Ovary (tissue), 9 donors: Measurements from ENCODE around the gene ALX3. TPM values are rescaled to one million over a fixed set of nuclear protein-coding genes. Genes with fewer than 3 reads are reported as not detected.
"Not testable (repeated sequence)": the region's sequence is repeated elsewhere in the genome, so short reads cannot be mapped to it uniquely, and the experiment has no call there.

ENCODE experiments used
- DNase-seq, 5 donors: peaks; one replicate each; pipeline ENCODE4 v3.0.0-alpha.2; 2019 to 2020
- H3K27ac ChIP-seq, 2 donors: fragments of 200-600 bp; one replicate each; pipeline versions ENCODE4 v1.5.1 to v1.8.0; 2019 to 2022
- H3K27me3 ChIP-seq: fragments of 200-600 bp; one replicate; pipeline ENCODE4 v1.8.0; 2022
- H3K36me3 ChIP-seq: fragments of 200-600 bp; sonication (generic); one replicate; pipeline ENCODE4 v1.5.1; 2019
- H3K4me1 ChIP-seq: one replicate; pipeline ENCODE4 v1.8.1; 2013; ENCODE audit warnings: mild to moderate bottlenecking, moderate library complexity; ENCODE audit not compliant: insufficient read depth
- H3K4me3 ChIP-seq: fragments of 200-600 bp; sonication (generic); one replicate; pipeline ENCODE4 v1.5.1; 2017
- H3K9me3 ChIP-seq, 2 donors: fragments of 200-600 bp in 1 of 2; sonication (generic) in 1 of 2; one replicate each; pipeline versions ENCODE4 v1.5.1 to v1.8.1; 2013 to 2019; ENCODE audit warnings: mild to moderate bottlenecking in 1 of 2, moderate library complexity in 1 of 2
- EP300 ChIP-seq: sonication (generic); formaldehyde crosslinking; IDR thresholded peaks from one replicate; pipeline ENCODE4 v1.6.1; 2017; ENCODE audit warnings: antibody characterized with exemption
- POLR2A ChIP-seq: fragments of 450-650 bp; IDR thresholded peaks from one replicate; pipeline ENCODE4 v1.6.1; 2017; ENCODE audit warnings: antibody characterized with exemption, mild to moderate bottlenecking, moderate library complexity
- WGBS, 3 donors: extraction: QIAGEN DNeasy Blood & Tissue Kit in 1 of 3; methylation state at CpG; one replicate each; pipeline versions ENCODE4 v1.1.5 to v1.1.7; 2013 to 2017; 5-methylcytosine and 5-hydroxymethylcytosine counted together
- intact Hi-C, 4 donors: fragments of 100-400 bp; cut with DNase I; formaldehyde crosslinking; loops; one replicate each; pipeline versions ENCODE4 v1.11.0 to v1.15.1; 2022 to 2023
- polyA plus RNA-seq, 2 donors: library from polyadenylated mRNA; stranded (reverse); fragments of 200-250 nt in 1 of 2; fragments of 350-450 nt in 1 of 2; fragmentation: Illumina TruSeq in 1 of 2; extraction: RNeasy Lipid Tissue Mini Kit (QIAGEN cat#74804) in 1 of 2; gene quantifications; one replicate each; pipeline ENCODE4 v1.2.3, GENCODE V29; 2013 to 2014
- total RNA-seq, 7 donors: library from RNA; depleted of rRNA in 2 of 7; stranded (reverse); fragments of >200 nt in 2 of 7; fragmentation: NEBNext Ultra II Directional in 3 of 7; extraction: Animal tissue kit (Norgen Biotek cat#: 25700) in 3 of 7; gene quantifications; one replicate each; pipeline versions ENCODE4 v1.1.0 to v1.2.4, GENCODE V29; 2016 to 2023
- TF ChIP-seq, protein P1 (sequence below), 3 donors: fragments of 450-650 bp in 2 of 3; fragments of 200-600 bp in 1 of 3; IDR thresholded peaks; one replicate each; pipeline versions ENCODE4 v1.5.1 to v1.8.0; 2016 to 2022; ENCODE audit warnings: antibody characterized with exemption in 3 of 3, mild to moderate bottlenecking in 1 of 3
- donor health status: DM: no; HTN: no; CAD: no; lungs with moderate emphysema.
- donor health status: DM: no; HTN: no; CAD: no.
- donor health status: Bipolar disorder and iron deficiency.
- donor health status: DM: yes; HTN: yes; CAD: no.
- donor health status: DM: no; HTN: no; CAD: no.
- donor health status: DM: yes; HTN: yes; CAD: no.

The ALX3 gene
- total and polyA plus RNA-seq, 9 donors, result 0.12 to 0.43 (median 0.36) TPM; not detected in 4

DNA sequence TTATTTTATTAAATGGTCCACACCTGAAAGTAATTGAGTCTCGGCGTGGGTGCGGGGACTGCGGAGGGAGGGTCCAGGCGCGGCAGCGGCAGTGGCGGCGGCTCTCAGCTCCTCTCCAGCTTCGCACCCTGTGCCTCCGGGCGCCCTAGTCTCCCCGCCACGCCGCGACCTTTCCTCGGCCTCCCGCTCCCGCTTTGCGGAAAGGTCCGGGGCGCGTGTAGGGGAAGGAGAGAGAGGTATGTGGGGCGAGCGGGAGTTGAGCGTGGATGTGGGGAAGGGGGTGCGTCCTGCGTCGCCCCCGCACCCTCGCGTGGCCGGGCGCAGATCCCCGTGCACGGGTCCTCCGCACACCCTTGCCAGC lies 13.4 kb upstream of the ALX3 start:
- DNase-seq, result peak in 3 of 5 donors; percentile 48 to 53 (median 50)
- TF ChIP-seq POLR2A, result no peak
- no peaks in the 10 kb centered on the region for H3K36me3 ChIP-seq
- H3K4me1 ChIP-seq, result peaks cover 5% of the 10 kb centered on the region
- intact Hi-C loops, result no loop called here
- H3K27ac ChIP-seq, result peak overlapping the region; percentile 60 to 94
- 39 to 62% (median 61%) methylated on average over 37 of the region's 37 CpGs for WGBS, 3 donors
- H3K4me3 ChIP-seq, result peak overlapping the region; percentile 67
- no peaks in the 10 kb centered on the region for H3K27me3 ChIP-seq
- no peaks in the 10 kb centered on the region for H3K9me3 ChIP-seq

DNA sequence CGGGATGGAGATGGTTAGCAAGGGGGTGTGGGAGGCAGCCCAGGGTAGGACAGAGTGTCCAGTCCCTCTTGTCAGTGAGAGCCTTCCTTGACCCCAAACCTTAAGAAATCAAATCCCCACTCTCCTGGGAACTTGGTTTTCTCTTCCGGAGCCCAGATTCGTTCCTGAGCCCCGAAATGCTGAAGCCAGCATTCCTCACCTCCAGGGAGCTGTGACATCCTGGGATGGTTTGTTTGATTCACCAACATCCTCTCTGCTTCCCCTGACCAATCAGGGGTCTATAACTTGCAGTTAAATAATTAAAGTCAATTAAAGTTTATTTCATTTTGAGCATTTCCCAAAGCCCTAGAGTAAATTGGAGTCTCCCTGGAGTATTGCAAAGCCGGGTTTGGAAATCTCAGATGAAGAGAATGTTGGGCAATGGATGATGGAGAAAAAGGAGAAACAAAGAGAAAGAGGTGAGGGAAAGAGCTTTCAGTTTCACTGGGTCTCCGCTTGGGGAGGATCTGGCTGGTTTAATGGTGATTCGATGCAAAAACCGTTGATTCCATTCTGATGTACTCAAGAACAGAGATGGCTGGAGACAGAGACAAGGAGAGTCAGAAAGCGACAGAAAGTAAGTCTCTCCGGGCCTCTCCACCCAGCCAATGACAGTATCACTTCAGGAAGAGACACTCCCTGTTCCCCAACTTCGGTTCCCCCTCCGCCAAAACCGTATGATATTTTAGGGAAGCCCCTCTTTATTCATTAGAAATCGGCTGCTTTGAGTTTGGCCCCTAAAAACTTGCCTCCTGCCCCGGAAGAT lies 12.8 kb upstream of the ALX3 start:
- H3K27ac ChIP-seq, result peak overlapping the region in 1 of 2 donors; percentile 94

DNA sequence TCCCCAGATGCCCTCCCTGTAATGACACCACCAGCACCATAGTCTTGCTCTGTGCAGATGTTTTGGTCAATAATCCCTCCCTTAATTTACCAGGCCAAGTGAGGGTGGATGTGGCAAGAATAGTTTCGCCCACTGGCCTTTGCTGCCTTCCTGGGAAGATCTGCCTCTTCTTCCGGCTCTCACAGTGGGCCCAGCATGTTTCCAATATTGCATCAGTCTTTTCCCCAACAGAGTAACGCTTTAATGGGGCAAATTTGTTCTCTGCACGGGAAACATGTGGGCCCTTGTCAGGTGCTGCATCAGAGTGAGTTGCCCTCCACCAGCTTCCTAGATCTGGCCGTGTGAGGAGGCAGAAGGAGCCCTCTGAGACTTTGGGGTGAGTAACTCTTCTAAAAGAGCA lies 12.0 kb upstream of the ALX3 start:
- WGBS, 3 donors, result 90 to 97% (median 96%) methylated on average over 5 of the region's 5 CpGs
- no peak overlapping the region for H3K27ac ChIP-seq
- intact Hi-C loops, result no loop called here

More for the DNA sequence above, 12.8 kb upstream of the ALX3 start:
- DNase-seq, result no peak
- Histone ChIP-seq H3K9me3 (no peaks in the 10 kb centered on the region), H3K27me3 (no peaks in the 10 kb centered on the region), H3K36me3 (no peaks in the 10 kb centered on the region), H3K4me1 (peaks cover 5% of the 10 kb centered on the region), H3K4me3 (peak overlapping the region; percentile 67)
- TF ChIP-seq, protein P1, sequence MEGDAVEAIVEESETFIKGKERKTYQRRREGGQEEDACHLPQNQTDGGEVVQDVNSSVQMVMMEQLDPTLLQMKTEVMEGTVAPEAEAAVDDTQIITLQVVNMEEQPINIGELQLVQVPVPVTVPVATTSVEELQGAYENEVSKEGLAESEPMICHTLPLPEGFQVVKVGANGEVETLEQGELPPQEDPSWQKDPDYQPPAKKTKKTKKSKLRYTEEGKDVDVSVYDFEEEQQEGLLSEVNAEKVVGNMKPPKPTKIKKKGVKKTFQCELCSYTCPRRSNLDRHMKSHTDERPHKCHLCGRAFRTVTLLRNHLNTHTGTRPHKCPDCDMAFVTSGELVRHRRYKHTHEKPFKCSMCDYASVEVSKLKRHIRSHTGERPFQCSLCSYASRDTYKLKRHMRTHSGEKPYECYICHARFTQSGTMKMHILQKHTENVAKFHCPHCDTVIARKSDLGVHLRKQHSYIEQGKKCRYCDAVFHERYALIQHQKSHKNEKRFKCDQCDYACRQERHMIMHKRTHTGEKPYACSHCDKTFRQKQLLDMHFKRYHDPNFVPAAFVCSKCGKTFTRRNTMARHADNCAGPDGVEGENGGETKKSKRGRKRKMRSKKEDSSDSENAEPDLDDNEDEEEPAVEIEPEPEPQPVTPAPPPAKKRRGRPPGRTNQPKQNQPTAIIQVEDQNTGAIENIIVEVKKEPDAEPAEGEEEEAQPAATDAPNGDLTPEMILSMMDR (IDR thresholded peaks at IDR 0.05), result no peak
- TF ChIP-seq EP300 (no peak), POLR2A (no peak)
- 71 to 90% (median 86%) methylated on average over 15 of the region's 15 CpGs for WGBS, 3 donors
- intact Hi-C loops, result no loop called here

DNA sequence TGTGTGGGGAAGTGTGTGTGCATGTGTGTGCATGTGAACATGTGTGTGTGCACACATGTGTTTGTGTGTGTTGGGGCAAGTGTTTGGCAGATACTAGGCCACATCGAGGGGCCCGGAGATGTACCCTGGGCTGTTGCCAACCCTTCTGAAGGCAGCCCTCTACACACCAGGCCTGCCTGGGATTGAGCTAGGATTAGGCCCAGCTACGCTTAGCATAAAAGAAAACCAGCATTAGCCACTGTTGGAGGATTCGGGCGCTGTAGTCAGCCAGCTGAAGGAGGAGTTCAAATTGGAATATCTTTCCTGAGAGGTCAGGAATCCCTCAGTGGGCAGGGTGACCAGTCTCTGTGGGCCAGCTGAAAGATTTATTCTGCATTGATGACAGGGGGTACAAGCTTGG lies 10.6 kb upstream of the ALX3 start:
- H3K4me1 ChIP-seq, result peaks cover 5% of the 10 kb centered on the region
- H3K4me3 ChIP-seq, result no peak overlapping the region
- H3K9me3 ChIP-seq, result no peaks in the 10 kb centered on the region
- intact Hi-C loops, result no loop called here
- 52 to 57% (median 54%) methylated on average over 5 of the region's 5 CpGs for WGBS, 3 donors
- TF ChIP-seq EP300 (no peak), POLR2A (no peak)
- TF ChIP-seq, protein P1 (IDR thresholded peaks at IDR 0.05), result no peak
- H3K27ac ChIP-seq, result no peak overlapping the region
- no peaks in the 10 kb centered on the region for H3K27me3 ChIP-seq
- no peak for DNase-seq
- no peaks in the 10 kb centered on the region for H3K36me3 ChIP-seq

More for the DNA sequence above, 12.0 kb upstream of the ALX3 start:
- Histone ChIP-seq H3K4me1 (peaks cover 5% of the 10 kb centered on the region), H3K9me3 (no peaks in the 10 kb centered on the region), H3K4me3 (no peak overlapping the region), H3K36me3 (no peaks in the 10 kb centered on the region), H3K27me3 (no peaks in the 10 kb centered on the region)
- TF ChIP-seq, protein P1 (IDR thresholded peaks at IDR 0.05), result no peak
- DNase-seq, result no peak

DNA sequence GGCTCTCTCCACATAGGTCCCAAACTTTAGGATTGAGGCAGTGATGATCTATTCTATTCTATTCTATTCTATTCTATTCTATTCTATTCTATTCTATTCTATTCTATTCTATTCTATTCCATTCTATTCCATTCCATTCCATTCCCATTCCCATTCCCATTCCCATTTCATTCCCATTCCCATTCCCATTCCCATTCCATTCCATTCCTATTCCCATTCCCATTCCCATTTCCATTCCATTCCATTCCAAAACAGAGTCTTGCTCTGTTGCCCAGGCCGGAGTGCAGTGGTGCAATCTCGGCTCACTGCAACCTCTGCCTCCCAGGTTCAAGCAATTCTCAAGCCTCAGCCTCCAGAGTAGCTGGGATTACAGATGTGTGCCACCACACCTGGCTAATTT lies 9.5 kb upstream of the ALX3 start:
- H3K27me3 ChIP-seq, H3K4me3 ChIP-seq, H3K4me1 ChIP-seq, intact Hi-C loops, H3K36me3 ChIP-seq, DNase-seq, H3K27ac ChIP-seq, H3K9me3 ChIP-seq: not testable (repeated sequence)
- 97 to 98% (median 97%) methylated on average over 2 of the region's 2 CpGs for WGBS, 3 donors
